K562 (cell line): Measurements from ENCODE around the gene PLEKHH3.

Experiments used
- ATF1 ChIP-seq, 2 experiments: fragments of 450-650 bp in 1 of 2; IDR thresholded peaks; 2 replicates each; pipeline ENCODE4 v1.6.1; 2016; ENCODE audit warnings: missing compliant biosample characterization in 1 of 2, missing genetic modification characterization in 1 of 2
- CTCF ChIP-seq, 3 experiments: IDR thresholded peaks in 2 of 3; conservative IDR thresholded peaks in 1 of 3; 2 replicates each; pipeline ENCODE4 v1.5.1; 2011 to 2012; ENCODE audit warnings: low read length in 3 of 3, mild to moderate bottlenecking in 3 of 3, control low read depth in 2 of 3, improper control_type of control experiment in 1 of 3, inconsistent platforms in 1 of 3, low read depth in 1 of 3, mixed read lengths in 1 of 3, moderate library complexity in 1 of 3; ENCODE audit not compliant: insufficient read depth in 2 of 3
- MXI1 ChIP-seq: IDR thresholded peaks from 2 replicates; pipeline ENCODE4 v1.6.1; 2011; ENCODE audit warnings: low read depth, mild to moderate bottlenecking, improper control_type of control experiment, low read length
- POLR2A ChIP-seq: fragments of 450-650 bp; conservative IDR thresholded peaks from 2 replicates; pipeline ENCODE4 v1.6.1; 2016
- SMARCE1 ChIP-seq: fragments of 450-650 bp; IDR thresholded peaks from 2 replicates; pipeline ENCODE4 v1.7.1; 2016; ENCODE audit warnings: mild to moderate bottlenecking
- STAT5A ChIP-seq: IDR thresholded peaks from 2 replicates; pipeline ENCODE4 v1.6.1; 2012; ENCODE audit warnings: low read length, inconsistent platforms, borderline replicate concordance

- TF ChIP-seq STAT5A (no peak), SMARCE1 (no peak), CTCF (IDR thresholded peaks at IDR 0.05 in 2 of 3, conservative IDR thresholded peaks at IDR 0.05 in 1 of 3; ENCODE audit: insufficient read depth in 2 of 3, low read depth in 1 of 3, low read length in 3 of 3) (no peak), MXI1 (0 out of 2 replicates have a peak, but pooled peaks have one; percentile 14), POLR2A (peak; percentile 74; the same call in 1 of the 2 replicates), ATF1 (CRISPR knock-in tag; IDR thresholded peaks at IDR 0.05) (no peak), ATF1 (tag; IDR thresholded peaks at IDR 0.05) (no peak)
Measured at GRCh38 chr17:42677921-42678781, 1.4 kb upstream of the PLEKHH3 start.
